Duodenal mucosa (tissue), 2 donors: ENCODE data around the gene C1QTNF6.

Experiments used
- H3K27ac ChIP-seq: one replicate; pipeline ENCODE4 v1.7.0; 2013; ENCODE audit warnings: low read depth, low read length
- H3K27me3 ChIP-seq, 2 donors: one replicate each; pipeline ENCODE4 v1.7.0; 2013; ENCODE audit warnings: low read length in 2 of 2, control low read depth in 1 of 2; ENCODE audit not compliant: insufficient read depth in 2 of 2, control insufficient read depth in 1 of 2
- H3K36me3 ChIP-seq, 2 donors: one replicate each; pipeline ENCODE4 v1.7.0; 2013; ENCODE audit warnings: low read length in 2 of 2, control low read depth in 1 of 2; ENCODE audit not compliant: insufficient read depth in 2 of 2, control insufficient read depth in 1 of 2
- H3K4me1 ChIP-seq, 2 donors: one replicate each; pipeline ENCODE4 v1.7.0; 2013; ENCODE audit warnings: low read length in 2 of 2, control low read depth in 1 of 2; ENCODE audit not compliant: insufficient read depth in 2 of 2, control insufficient read depth in 1 of 2
- H3K4me3 ChIP-seq, 2 donors: one replicate each; pipeline ENCODE4 v1.7.0; 2013; ENCODE audit warnings: low read length in 2 of 2, low read depth in 1 of 2
- H3K9ac ChIP-seq, 2 donors: one replicate each; pipeline ENCODE4 v1.7.0; 2013; ENCODE audit warnings: low read length in 2 of 2, low read depth in 1 of 2
- H3K9me3 ChIP-seq, 2 donors: one replicate each; pipeline ENCODE4 v1.7.0; 2013; ENCODE audit warnings: low read length in 2 of 2, control low read depth in 1 of 2; ENCODE audit not compliant: control insufficient read depth in 1 of 2

C1QTNF6 gene

DNA sequence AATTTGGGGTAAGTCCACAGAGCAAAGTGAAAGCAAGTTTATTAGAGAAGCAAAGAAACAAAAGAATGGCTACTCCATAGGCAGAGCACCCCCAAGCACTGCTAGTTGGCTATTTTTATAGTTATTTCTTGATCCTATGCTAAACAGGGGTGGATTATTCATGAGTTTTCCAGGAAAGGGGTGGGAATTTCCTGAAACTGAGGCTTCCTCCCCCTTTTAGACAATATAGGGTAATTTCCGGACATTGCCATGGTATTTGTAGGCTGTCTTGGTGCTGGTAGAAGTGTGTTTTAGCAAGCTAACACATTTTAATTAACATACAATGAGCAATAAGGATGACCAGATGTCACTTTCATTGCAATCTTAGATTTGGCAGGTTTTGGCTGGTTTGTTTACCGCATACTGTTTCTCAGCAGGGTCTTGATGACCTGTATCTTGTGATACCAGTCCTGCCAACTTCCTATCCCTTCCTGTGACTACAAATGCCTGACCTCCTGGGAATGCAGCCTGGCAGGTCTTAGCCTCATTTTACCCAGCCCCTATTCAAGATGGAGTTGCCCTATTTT, 937 bp upstream of the C1QTNF6 start:
- H3K27me3 ChIP-seq = no peaks in the 10 kb centered on the region
- peak overlapping the region in 1 of 2 donors; percentile 52 for H3K4me3 ChIP-seq

DNA sequence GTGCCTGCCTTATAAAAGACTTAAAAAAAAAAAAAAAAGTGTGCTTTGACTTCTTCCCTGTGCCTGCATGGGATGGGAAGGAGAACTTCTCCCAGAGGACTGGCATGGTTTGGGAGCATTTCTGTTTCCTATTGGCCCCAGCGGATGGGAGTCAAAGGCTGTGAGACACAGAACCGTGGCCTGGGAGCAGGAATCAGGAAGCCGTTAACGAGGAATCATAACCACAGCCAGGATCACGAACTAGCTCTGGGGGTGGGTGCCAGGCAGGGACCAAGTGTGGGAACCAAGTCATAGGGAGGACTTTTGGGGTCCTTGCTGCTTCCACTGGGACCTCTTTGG, 526 bp downstream of the C1QTNF6 start:
- H3K9ac ChIP-seq = peak overlapping the region; percentile 47 to 62
- H3K27me3 ChIP-seq = no peaks in the 10 kb centered on the region
- no peaks in the 10 kb centered on the region for H3K9me3 ChIP-seq
- H3K4me3 ChIP-seq = peak overlapping the region; percentile 58 to 61
- H3K4me1 ChIP-seq = peaks cover 22 to 24% of the 10 kb centered on the region in 2 donors
- no peaks in the 10 kb centered on the region for H3K36me3 ChIP-seq
- H3K27ac ChIP-seq = peak overlapping the region; percentile 86

More for the DNA sequence above, 937 bp upstream of the C1QTNF6 start:
- no peaks in the 10 kb centered on the region for H3K9me3 ChIP-seq
- peak overlapping the region; percentile 86 for H3K27ac ChIP-seq
- H3K36me3 ChIP-seq = no peaks in the 10 kb centered on the region
- peaks cover 27 to 36% of the 10 kb centered on the region in 2 donors for H3K4me1 ChIP-seq
- H3K9ac ChIP-seq = peak overlapping the region in 1 of 2 donors; percentile 62

DNA sequence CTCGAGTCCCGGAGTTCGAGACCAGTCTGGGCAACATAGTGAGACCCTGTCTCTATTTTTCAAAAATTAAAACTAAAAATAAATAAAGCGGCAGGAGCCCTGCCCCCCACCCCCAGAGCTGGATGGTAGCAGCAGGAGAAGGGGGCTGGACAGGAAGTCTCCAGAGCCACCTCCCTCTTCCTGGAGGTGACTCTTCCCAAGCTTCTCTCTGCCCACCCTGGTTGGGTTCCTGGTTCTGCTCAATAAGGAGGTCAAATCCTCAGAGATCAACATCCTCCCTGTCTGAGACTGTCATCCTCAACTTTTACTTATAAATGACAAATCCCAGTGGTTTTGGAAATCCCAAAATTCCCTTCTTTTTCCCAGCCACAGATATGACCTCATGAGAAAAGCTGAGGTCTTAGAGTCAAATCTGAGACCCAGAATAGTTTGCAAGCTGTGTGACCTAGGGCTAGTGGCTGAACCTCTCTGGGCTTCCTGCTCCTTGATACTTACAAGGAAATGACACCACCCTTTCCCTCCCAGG, 987 bp downstream of the C1QTNF6 start:
- Histone ChIP-seq H3K36me3 (no peaks in the 10 kb centered on the region), H3K27me3 (no peaks in the 10 kb centered on the region), H3K9me3 (no peaks in the 10 kb centered on the region), H3K4me3 (peak overlapping the region; percentile 28 to 61), H3K27ac (peak overlapping the region; percentile 86), H3K4me1 (peaks cover 22 to 24% of the 10 kb centered on the region in 2 donors), H3K9ac (peak overlapping the region in 1 of 2 donors; percentile 62)

DNA sequence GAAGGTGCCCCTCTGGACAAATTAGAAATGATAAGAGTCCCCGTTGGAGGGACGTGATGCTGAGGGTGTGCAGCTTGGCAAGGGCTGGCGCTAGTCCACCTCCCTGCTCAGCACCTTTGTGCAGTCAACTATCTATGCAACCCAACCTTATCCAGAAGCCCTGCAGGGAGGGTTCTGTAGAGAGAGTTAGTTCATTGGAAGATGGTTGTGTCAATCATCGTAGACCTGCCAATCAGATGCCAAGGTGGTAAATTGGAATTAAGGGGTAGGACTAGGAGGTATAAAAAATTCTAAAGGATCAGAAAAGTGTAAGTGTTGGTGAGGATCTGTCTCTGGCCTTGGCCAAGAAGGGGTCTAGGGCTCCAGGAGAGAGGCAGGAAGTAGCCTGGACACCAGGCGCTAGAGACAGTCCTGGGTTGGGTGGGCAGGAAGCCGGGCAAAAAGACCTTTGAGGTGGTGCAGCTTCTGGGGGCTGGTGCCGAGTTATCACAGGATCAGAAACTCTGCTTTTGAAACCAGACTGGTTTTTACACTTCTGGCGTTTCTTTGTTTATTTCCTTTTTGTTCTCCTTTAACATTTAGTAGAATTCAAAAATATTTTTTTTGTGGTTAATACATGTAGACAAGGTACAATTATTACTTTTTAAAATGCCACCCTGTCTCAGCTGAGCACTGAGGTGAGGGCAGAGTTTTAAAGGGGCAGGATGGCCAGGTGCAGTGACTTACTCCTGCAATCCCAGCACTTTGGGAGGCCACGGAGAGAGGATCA, 1.6 kb downstream of the C1QTNF6 start:
- Histone ChIP-seq H3K4me3 (no peak overlapping the region), H3K9me3 (no peaks in the 10 kb centered on the region), H3K4me1 (peaks cover 22 to 24% of the 10 kb centered on the region in 2 donors), H3K27me3 (no peaks in the 10 kb centered on the region), H3K27ac (peak overlapping the region; percentile 8), H3K36me3 (no peaks in the 10 kb centered on the region), H3K9ac (no peak overlapping the region)

GRCh38 chr22:37185646-37186227, 2.3 kb downstream of the C1QTNF6 start:
- no peak overlapping the region for H3K4me3 ChIP-seq
- no peaks in the 10 kb centered on the region for H3K36me3 ChIP-seq
- H3K27ac ChIP-seq = no peak overlapping the region
- H3K9me3 ChIP-seq = no peaks in the 10 kb centered on the region
- H3K9ac ChIP-seq = no peak overlapping the region
- H3K27me3 ChIP-seq = no peaks in the 10 kb centered on the region
- peaks cover 22 to 24% of the 10 kb centered on the region in 2 donors for H3K4me1 ChIP-seq

- H3K27ac ChIP-seq = no peak overlapping the region
- H3K27me3 ChIP-seq = no peaks in the 10 kb centered on the region
- no peak overlapping the region for H3K4me3 ChIP-seq
- no peak overlapping the region for H3K9ac ChIP-seq
- H3K9me3 ChIP-seq = no peaks in the 10 kb centered on the region
- peaks cover 22 to 26% of the 10 kb centered on the region in 2 donors for H3K4me1 ChIP-seq
- H3K36me3 ChIP-seq = no peaks in the 10 kb centered on the region
These were observed 3.1 kb downstream of the C1QTNF6 start for GRCh38 chr22:37184816-37185541.

- Histone ChIP-seq H3K9ac (no peak overlapping the region), H3K4me1 (peaks cover 22 to 32% of the 10 kb centered on the region in 2 donors), H3K36me3 (no peaks in the 10 kb centered on the region), H3K4me3 (no peak overlapping the region), H3K27ac (no peak overlapping the region), H3K9me3 (no peaks in the 10 kb centered on the region), H3K27me3 (no peaks in the 10 kb centered on the region)
These were observed 3.7 kb downstream of the C1QTNF6 start for GRCh38 chr22:37184380-37184755.

GRCh38 chr22:37183432-37184379, 4.3 kb downstream of the C1QTNF6 start:
- no peaks in the 10 kb centered on the region for H3K27me3 ChIP-seq
- no peaks in the 10 kb centered on the region for H3K9me3 ChIP-seq
- no peak overlapping the region for H3K4me3 ChIP-seq
- H3K4me1 ChIP-seq = peaks cover 22 to 31% of the 10 kb centered on the region in 2 donors
- no peaks in the 10 kb centered on the region for H3K36me3 ChIP-seq
- no peak overlapping the region for H3K9ac ChIP-seq
- H3K27ac ChIP-seq = no peak overlapping the region

GRCh38 chr22:37182949-37183245, 5.2 kb downstream of the C1QTNF6 start:
- no peaks in the 10 kb centered on the region for H3K36me3 ChIP-seq
- no peak overlapping the region for H3K4me3 ChIP-seq
- no peaks in the 10 kb centered on the region for H3K9me3 ChIP-seq
- peaks cover 22 to 31% of the 10 kb centered on the region in 2 donors for H3K4me1 ChIP-seq
- no peak overlapping the region for H3K27ac ChIP-seq
- no peak overlapping the region for H3K9ac ChIP-seq
- no peaks in the 10 kb centered on the region for H3K27me3 ChIP-seq
